HCT116 (cell line): Measurements from ENCODE around the gene KAZN.

ENCODE experiments used
- ATF3 ChIP-seq: IDR thresholded peaks from 2 replicates; pipeline ENCODE4 v1.6.1; 2012
- CTCF ChIP-seq, 3 experiments: fragments of 200-600 bp in 1 of 3; sonication (generic) in 1 of 3; IDR thresholded peaks in 2 of 3; conservative IDR thresholded peaks in 1 of 3; 2 replicates each; pipeline ENCODE4 v1.5.1; 2012 to 2017; ENCODE audit warnings: low read depth in 2 of 3, low read length in 2 of 3, antibody characterized with exemption in 1 of 3, borderline replicate concordance in 1 of 3, control low read depth in 1 of 3, mild to moderate bottlenecking in 1 of 3, mixed read lengths in 1 of 3, mixed run types in 1 of 3, moderate library complexity in 1 of 3; ENCODE audit not compliant: insufficient read depth in 1 of 3
- EGR1 ChIP-seq: IDR thresholded peaks from 2 replicates; pipeline ENCODE4 v1.6.1; 2012; ENCODE audit warnings: low read depth
- EZH2 ChIP-seq: fragments of 200-600 bp; sonication (generic); IDR thresholded peaks from 2 replicates; pipeline ENCODE4 v1.6.1; 2017; ENCODE audit warnings: antibody characterized with exemption, mixed run types
- EZH2phosphoT487 ChIP-seq: fragments of 200-600 bp; IDR thresholded peaks from 2 replicates; pipeline ENCODE4 v1.6.1; 2018; ENCODE audit warnings: antibody characterized with exemption, borderline replicate concordance
- POLR2A ChIP-seq: IDR thresholded peaks from 2 replicates; pipeline ENCODE4 v1.7.0; 2011; ENCODE audit warnings: borderline replicate concordance; ENCODE audit not compliant: insufficient read depth, insufficient read length; ENCODE audit errors: extremely low read depth
- POLR2AphosphoS5 ChIP-seq: IDR thresholded peaks from 2 replicates; pipeline ENCODE4 v1.6.1; 2011; ENCODE audit warnings: mild to moderate bottlenecking, low read depth, low read length, moderate library complexity
- RAD21 ChIP-seq: IDR thresholded peaks from 2 replicates; pipeline ENCODE4 v1.6.1; 2012; ENCODE audit warnings: low read depth, mild to moderate bottlenecking
- SIN3A ChIP-seq: IDR thresholded peaks from 2 replicates; pipeline ENCODE4 v1.6.1; 2012; ENCODE audit warnings: low read depth
- SP1 ChIP-seq: IDR thresholded peaks from 2 replicates; pipeline ENCODE4 v1.6.1; 2012; ENCODE audit warnings: low read depth
- SRF ChIP-seq: IDR thresholded peaks from 2 replicates; pipeline ENCODE4 v1.6.1; 2012; ENCODE audit warnings: low read depth
- ZFX ChIP-seq: fragments of 450-650 bp; IDR thresholded peaks from 2 replicates; pipeline ENCODE4 v1.6.1; 2017
- ZNF274 ChIP-seq: fragments of 200-500 bp; sonication (Bioruptor generic); IDR thresholded peaks from 2 replicates; pipeline ENCODE4 v1.6.1; 2014; ENCODE audit warnings: mild to moderate bottlenecking, low read depth, low read length, inconsistent platforms
- TF ChIP-seq, protein P1 (sequence below): IDR thresholded peaks from 2 replicates; pipeline ENCODE4 v1.6.1; 2012; ENCODE audit warnings: low read depth

DNA sequence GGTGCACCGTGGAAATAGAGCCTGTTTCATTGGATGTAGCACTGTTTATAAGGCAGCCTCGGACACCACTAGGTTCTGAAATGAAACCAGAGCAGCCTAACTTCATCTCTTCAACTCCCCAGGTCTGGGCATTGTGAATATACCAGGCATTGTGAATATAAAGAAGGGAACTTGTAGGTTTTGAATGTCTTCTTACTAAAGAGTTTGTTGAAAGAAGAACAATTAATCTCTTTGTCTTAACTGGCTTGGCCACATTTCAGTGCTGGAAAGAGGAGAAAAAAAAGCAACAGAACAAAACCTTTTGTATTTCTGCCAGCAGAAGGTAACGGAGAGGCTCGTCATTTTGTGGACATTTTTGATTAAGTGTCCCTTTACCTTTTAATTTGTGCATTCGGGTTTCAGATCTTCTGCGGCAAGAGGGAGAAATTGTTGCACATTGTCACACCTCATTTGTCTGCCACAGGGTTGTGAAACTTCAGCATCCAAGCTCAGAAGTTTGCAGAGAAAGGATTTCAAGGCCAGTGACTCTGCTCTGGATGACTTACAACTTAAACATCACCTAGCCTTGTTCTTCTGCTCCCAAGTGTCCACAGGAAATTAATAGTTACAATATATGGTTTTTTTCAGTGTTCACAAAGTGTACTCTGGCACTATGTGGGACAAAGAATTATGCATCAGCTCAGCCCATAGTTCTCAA, 158.3 kb downstream of the KAZN start:
- no peak for TF ChIP-seq CTCF (IDR thresholded peaks at IDR 0.05 in 2 of 3, conservative IDR thresholded peaks at IDR 0.05 in 1 of 3; ENCODE audit: borderline replicate concordance in 1 of 3, insufficient read depth in 1 of 3, low read depth in 2 of 3, low read length in 2 of 3)
- no peak for TF ChIP-seq EZH2
- TF ChIP-seq, protein P1, sequence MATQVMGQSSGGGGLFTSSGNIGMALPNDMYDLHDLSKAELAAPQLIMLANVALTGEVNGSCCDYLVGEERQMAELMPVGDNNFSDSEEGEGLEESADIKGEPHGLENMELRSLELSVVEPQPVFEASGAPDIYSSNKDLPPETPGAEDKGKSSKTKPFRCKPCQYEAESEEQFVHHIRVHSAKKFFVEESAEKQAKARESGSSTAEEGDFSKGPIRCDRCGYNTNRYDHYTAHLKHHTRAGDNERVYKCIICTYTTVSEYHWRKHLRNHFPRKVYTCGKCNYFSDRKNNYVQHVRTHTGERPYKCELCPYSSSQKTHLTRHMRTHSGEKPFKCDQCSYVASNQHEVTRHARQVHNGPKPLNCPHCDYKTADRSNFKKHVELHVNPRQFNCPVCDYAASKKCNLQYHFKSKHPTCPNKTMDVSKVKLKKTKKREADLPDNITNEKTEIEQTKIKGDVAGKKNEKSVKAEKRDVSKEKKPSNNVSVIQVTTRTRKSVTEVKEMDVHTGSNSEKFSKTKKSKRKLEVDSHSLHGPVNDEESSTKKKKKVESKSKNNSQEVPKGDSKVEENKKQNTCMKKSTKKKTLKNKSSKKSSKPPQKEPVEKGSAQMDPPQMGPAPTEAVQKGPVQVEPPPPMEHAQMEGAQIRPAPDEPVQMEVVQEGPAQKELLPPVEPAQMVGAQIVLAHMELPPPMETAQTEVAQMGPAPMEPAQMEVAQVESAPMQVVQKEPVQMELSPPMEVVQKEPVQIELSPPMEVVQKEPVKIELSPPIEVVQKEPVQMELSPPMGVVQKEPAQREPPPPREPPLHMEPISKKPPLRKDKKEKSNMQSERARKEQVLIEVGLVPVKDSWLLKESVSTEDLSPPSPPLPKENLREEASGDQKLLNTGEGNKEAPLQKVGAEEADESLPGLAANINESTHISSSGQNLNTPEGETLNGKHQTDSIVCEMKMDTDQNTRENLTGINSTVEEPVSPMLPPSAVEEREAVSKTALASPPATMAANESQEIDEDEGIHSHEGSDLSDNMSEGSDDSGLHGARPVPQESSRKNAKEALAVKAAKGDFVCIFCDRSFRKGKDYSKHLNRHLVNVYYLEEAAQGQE = no peak
- no peak for TF ChIP-seq EZH2phosphoT487
- TF ChIP-seq RAD21 = no peak
- TF ChIP-seq POLR2AphosphoS5 = no peak
- no peak for TF ChIP-seq POLR2A
- TF ChIP-seq ATF3 = no peak
- TF ChIP-seq SRF = no peak
- no peak for TF ChIP-seq ZNF274
- no peak for TF ChIP-seq EGR1
- no peak for TF ChIP-seq SIN3A
- TF ChIP-seq SP1 = no peak
- no peak for TF ChIP-seq ZFX
